ENCODE data around the gene GAL3ST1. TPM values are rescaled to one million over a fixed set of nuclear protein-coding genes. Genes with fewer than 3 reads are reported as not detected.

Gene GAL3ST1
- total RNA-seq, 1 experiment from 2014 or later, result 2.1 TPM

DNA sequence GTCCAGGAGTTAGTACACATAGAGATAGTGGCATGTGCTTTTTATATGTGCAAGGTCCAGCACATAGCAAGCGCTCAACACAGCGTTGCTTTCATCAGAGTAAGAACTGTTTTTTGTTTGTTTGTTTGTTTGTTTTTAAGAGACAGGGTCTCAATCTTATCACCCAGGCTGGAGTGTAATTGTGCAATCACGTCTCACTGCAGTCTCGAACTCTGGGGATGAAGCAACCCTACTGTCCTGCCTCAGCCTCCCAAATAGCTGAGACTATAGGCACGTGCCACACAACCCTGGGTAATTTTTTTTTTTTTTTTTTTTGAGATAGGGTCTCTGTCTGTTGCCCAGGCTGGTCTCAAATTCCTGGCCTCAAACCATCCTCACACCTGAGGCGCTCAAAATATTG is 43.4 kb upstream of the GAL3ST1 start:
- ChIA-PET RAD21 (ENCODE audit: low non-redundant PET in 1 of 2, low total read pairs in 2 of 2, uncharacterized antibody in 2 of 2, unreplicated experiment in 2 of 2) (no interaction called here), CTCF (interaction anchor here (1.2 kb wide), 1 partner anchor 17 kb away, joined by 3 read pairs; no protein-coding TSS in a partner anchor), POLR2A (no interaction called here)
- Histone ChIP-seq H3K27ac (ENCODE audit: low read depth, low read length) (no peak overlapping the region), H3K4me1 (ENCODE audit: control insufficient read depth in 1 of 2, insufficient read depth in 2 of 2, low read length in 2 of 2) (no peaks in the 10 kb centered on the region), H3K79me2 (ENCODE audit: insufficient read depth, low read length) (no peaks in the 10 kb centered on the region), H3K9me2 (ENCODE audit: insufficient read depth) (no peaks in the 10 kb centered on the region), H2AFZ (ENCODE audit: low read depth, low read length, poor library complexity, severe bottlenecking) (no peak overlapping the region), H3K9ac (ENCODE audit: low read length) (no peak overlapping the region), H4K20me1 (ENCODE audit: insufficient read depth) (no peaks in the 10 kb centered on the region), H3K4me2 (ENCODE audit: low read length) (no peak overlapping the region), H3K27me3 (ENCODE audit: insufficient read depth, low read length) (no peaks in the 10 kb centered on the region), H3K4me3 (replicated peaks in 1 of 2; ENCODE audit: low read depth in 1 of 2, low read length in 2 of 2) (no peak overlapping the region), H3K36me3 (ENCODE audit: control insufficient read depth in 1 of 2, insufficient read depth in 2 of 2, low read length in 2 of 2) (no peaks in the 10 kb centered on the region), H3K9me3 (ENCODE audit: control insufficient read depth in 1 of 2, insufficient read depth in 1 of 2, low read depth in 1 of 2, low read length in 2 of 2) (no peaks in the 10 kb centered on the region)
- intact Hi-C loops (cut with micrococcal nuclease), result no loop called here
- no peak for ATAC-seq
- no peak for DNase-seq (ENCODE audit: low read depth, low spot score)
- TF ChIP-seq ELF1 (IDR thresholded peaks at IDR 0.05; ENCODE audit: borderline replicate concordance, low read depth) (no peak), CEBPB (IDR thresholded peaks at IDR 0.05; ENCODE audit: low read depth) (no peak), EZH2phosphoT487 (IDR thresholded peaks at IDR 0.05; ENCODE audit: borderline replicate concordance) (no peak), JUND (IDR thresholded peaks at IDR 0.05) (no peak), SP1 (IDR thresholded peaks at IDR 0.05; ENCODE audit: low read depth) (no peak), YY1 (IDR thresholded peaks at IDR 0.05; ENCODE audit: extremely low read depth, insufficient replicate concordance, low read depth, low read length) (no peak), POLR2A (IDR thresholded peaks at IDR 0.05; ENCODE audit: borderline replicate concordance, extremely low read depth, insufficient read depth, insufficient read length) (no peak), SRF (IDR thresholded peaks at IDR 0.05; ENCODE audit: low read depth) (no peak), EGR1 (IDR thresholded peaks at IDR 0.05; ENCODE audit: low read depth) (no peak), CBX3 (IDR thresholded peaks at IDR 0.05; ENCODE audit: low read depth) (no peak), ZNF274 (IDR thresholded peaks at IDR 0.05; ENCODE audit: low read depth, low read length) (no peak)
- TF ChIP-seq, protein P1, sequence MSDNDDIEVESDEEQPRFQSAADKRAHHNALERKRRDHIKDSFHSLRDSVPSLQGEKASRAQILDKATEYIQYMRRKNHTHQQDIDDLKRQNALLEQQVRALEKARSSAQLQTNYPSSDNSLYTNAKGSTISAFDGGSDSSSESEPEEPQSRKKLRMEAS (IDR thresholded peaks at IDR 0.05), result no peak
- TF ChIP-seq, protein P2, sequence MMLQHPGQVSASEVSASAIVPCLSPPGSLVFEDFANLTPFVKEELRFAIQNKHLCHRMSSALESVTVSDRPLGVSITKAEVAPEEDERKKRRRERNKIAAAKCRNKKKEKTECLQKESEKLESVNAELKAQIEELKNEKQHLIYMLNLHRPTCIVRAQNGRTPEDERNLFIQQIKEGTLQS (IDR thresholded peaks at IDR 0.05), result no peak
- TF ChIP-seq, protein P3, sequence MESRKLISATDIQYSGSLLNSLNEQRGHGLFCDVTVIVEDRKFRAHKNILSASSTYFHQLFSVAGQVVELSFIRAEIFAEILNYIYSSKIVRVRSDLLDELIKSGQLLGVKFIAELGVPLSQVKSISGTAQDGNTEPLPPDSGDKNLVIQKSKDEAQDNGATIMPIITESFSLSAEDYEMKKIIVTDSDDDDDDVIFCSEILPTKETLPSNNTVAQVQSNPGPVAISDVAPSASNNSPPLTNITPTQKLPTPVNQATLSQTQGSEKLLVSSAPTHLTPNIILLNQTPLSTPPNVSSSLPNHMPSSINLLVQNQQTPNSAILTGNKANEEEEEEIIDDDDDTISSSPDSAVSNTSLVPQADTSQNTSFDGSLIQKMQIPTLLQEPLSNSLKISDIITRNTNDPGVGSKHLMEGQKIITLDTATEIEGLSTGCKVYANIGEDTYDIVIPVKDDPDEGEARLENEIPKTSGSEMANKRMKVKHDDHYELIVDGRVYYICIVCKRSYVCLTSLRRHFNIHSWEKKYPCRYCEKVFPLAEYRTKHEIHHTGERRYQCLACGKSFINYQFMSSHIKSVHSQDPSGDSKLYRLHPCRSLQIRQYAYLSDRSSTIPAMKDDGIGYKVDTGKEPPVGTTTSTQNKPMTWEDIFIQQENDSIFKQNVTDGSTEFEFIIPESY (IDR thresholded peaks at IDR 0.05; ENCODE audit: extremely low read depth, insufficient replicate concordance, low read length), result no peak
- TF ChIP-seq, protein P4, sequence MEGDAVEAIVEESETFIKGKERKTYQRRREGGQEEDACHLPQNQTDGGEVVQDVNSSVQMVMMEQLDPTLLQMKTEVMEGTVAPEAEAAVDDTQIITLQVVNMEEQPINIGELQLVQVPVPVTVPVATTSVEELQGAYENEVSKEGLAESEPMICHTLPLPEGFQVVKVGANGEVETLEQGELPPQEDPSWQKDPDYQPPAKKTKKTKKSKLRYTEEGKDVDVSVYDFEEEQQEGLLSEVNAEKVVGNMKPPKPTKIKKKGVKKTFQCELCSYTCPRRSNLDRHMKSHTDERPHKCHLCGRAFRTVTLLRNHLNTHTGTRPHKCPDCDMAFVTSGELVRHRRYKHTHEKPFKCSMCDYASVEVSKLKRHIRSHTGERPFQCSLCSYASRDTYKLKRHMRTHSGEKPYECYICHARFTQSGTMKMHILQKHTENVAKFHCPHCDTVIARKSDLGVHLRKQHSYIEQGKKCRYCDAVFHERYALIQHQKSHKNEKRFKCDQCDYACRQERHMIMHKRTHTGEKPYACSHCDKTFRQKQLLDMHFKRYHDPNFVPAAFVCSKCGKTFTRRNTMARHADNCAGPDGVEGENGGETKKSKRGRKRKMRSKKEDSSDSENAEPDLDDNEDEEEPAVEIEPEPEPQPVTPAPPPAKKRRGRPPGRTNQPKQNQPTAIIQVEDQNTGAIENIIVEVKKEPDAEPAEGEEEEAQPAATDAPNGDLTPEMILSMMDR (IDR thresholded peaks at IDR 0.05 in 2 of 3, conservative IDR thresholded peaks at IDR 0.05 in 1 of 3; ENCODE audit: borderline replicate concordance in 1 of 3, insufficient read depth in 1 of 3, low read depth in 2 of 3, low read length in 2 of 3), result no peak
- TF ChIP-seq, protein P5, sequence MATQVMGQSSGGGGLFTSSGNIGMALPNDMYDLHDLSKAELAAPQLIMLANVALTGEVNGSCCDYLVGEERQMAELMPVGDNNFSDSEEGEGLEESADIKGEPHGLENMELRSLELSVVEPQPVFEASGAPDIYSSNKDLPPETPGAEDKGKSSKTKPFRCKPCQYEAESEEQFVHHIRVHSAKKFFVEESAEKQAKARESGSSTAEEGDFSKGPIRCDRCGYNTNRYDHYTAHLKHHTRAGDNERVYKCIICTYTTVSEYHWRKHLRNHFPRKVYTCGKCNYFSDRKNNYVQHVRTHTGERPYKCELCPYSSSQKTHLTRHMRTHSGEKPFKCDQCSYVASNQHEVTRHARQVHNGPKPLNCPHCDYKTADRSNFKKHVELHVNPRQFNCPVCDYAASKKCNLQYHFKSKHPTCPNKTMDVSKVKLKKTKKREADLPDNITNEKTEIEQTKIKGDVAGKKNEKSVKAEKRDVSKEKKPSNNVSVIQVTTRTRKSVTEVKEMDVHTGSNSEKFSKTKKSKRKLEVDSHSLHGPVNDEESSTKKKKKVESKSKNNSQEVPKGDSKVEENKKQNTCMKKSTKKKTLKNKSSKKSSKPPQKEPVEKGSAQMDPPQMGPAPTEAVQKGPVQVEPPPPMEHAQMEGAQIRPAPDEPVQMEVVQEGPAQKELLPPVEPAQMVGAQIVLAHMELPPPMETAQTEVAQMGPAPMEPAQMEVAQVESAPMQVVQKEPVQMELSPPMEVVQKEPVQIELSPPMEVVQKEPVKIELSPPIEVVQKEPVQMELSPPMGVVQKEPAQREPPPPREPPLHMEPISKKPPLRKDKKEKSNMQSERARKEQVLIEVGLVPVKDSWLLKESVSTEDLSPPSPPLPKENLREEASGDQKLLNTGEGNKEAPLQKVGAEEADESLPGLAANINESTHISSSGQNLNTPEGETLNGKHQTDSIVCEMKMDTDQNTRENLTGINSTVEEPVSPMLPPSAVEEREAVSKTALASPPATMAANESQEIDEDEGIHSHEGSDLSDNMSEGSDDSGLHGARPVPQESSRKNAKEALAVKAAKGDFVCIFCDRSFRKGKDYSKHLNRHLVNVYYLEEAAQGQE (IDR thresholded peaks at IDR 0.05; ENCODE audit: low read depth), result no peak
- BruUV-seq (replicated peaks), result no TSS peak
